ENCODE data around the gene TRIM40. TPM values are rescaled to one million over a fixed set of nuclear protein-coding genes. Genes with fewer than 3 reads are reported as not detected.
"Not testable (repeated sequence)": the region's sequence is repeated elsewhere in the genome, so short reads cannot be mapped to it uniquely, and the experiment has no call there.

TRIM40 gene
- total RNA-seq, 1 donor from 2014 or later = not detected

DNA sequence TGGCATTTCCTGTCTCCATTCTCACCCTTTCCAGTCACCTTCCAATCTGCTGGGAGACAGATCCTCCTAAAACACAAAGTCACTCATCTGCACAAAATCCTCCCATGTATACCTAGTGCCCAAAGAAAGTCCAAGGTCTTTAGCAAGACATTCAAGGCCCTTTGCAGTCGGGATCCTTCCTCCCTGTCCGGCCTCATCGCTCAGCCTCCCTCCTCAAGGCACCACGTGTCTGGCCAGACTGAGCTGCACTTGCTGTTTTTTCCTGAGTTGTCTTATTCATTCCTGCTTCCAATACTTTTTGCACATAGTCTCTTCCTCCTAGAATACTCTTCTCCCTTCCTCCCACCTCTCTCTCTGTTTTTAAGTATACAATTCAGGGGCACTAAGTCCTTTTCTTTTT lies 28.8 kb downstream of the TRIM40 start:
- ChIA-PET POLR2A (no interaction called here), CTCF (no interaction called here)
- no peak for ATAC-seq (ENCODE audit: low read depth)
- intact Hi-C loops (cut with micrococcal nuclease) = no loop called here
- H3K9me3 Mint-ChIP-seq = peaks cover 2% of the 10 kb centered on the region
- H3K27me3 Mint-ChIP-seq = peaks cover 29% of the 10 kb centered on the region
- no peak for DNase-seq
- no peaks in the 10 kb centered on the region for H3K36me3 Mint-ChIP-seq (ENCODE audit: low read depth)
- H3K4me1 Mint-ChIP-seq = no peaks in the 10 kb centered on the region
- no peak overlapping the region for H3K4me3 Mint-ChIP-seq
- H3K27ac Mint-ChIP-seq = no peak overlapping the region
- TF ChIP-seq, protein P1, sequence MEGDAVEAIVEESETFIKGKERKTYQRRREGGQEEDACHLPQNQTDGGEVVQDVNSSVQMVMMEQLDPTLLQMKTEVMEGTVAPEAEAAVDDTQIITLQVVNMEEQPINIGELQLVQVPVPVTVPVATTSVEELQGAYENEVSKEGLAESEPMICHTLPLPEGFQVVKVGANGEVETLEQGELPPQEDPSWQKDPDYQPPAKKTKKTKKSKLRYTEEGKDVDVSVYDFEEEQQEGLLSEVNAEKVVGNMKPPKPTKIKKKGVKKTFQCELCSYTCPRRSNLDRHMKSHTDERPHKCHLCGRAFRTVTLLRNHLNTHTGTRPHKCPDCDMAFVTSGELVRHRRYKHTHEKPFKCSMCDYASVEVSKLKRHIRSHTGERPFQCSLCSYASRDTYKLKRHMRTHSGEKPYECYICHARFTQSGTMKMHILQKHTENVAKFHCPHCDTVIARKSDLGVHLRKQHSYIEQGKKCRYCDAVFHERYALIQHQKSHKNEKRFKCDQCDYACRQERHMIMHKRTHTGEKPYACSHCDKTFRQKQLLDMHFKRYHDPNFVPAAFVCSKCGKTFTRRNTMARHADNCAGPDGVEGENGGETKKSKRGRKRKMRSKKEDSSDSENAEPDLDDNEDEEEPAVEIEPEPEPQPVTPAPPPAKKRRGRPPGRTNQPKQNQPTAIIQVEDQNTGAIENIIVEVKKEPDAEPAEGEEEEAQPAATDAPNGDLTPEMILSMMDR (IDR thresholded peaks at IDR 0.05) = no peak

DNA sequence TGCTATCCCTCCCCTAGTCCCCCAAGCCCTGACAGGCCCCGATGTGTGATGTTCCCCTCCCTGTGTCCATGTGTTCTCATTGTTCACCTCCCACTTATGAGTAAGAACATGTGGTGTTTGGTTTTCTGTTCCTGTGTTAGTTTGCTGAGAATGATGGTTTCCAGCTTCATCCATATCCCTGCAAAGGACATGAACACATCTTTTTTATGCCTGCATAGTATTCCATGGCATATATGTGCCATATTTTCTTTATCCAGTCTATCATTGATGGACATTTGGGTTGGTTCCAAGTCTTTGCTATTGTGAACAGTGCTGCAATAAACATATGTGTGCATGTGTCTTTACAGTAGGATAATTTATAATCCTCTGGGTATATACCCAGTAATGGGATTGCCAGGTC lies 29.3 kb downstream of the TRIM40 start:
- CTCF ChIA-PET; H3K4me3 Mint-ChIP-seq; H3K4me1 Mint-ChIP-seq; H3K36me3 Mint-ChIP-seq (ENCODE audit: low read depth); H3K27ac Mint-ChIP-seq; H3K9me3 Mint-ChIP-seq; ATAC-seq (ENCODE audit: low read depth); POLR2A ChIA-PET; intact Hi-C loops (cut with micrococcal nuclease); DNase-seq: not testable (repeated sequence)
- peaks cover 35% of the 10 kb centered on the region for H3K27me3 Mint-ChIP-seq

DNA sequence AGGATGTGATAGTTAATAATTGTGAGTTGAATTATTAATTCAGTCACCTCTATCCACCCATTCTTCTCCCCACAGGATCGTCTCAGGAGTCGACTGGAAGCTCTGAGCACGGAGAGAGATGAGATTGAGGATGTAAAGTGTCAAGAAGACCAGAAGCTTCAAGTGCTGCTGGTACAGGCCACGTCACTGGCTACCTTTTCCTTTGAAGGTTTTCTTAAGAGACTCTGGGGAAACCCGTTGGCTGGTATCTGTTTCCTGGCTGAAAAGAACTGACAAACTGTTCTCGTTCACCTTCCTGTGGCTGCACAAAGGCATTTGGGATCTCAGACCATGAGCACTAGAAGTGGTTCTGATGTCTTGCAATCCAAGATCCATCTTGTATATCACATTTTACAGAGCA lies 31.2 kb downstream of the TRIM40 start:
- no peak for DNase-seq
- peaks cover 8% of the 10 kb centered on the region for H3K4me1 Mint-ChIP-seq
- no peak overlapping the region for H3K4me3 Mint-ChIP-seq
- intact Hi-C loops (cut with micrococcal nuclease) = no loop called here
- peaks cover 2% of the 10 kb centered on the region for H3K9me3 Mint-ChIP-seq
- peaks cover 45% of the 10 kb centered on the region for H3K27me3 Mint-ChIP-seq
- ChIA-PET CTCF (interaction anchor here (2.1 kb wide), 1 partner anchor 36 kb away, joined by 5 read pairs; no protein-coding TSS in a partner anchor), POLR2A (no interaction called here)
- TF ChIP-seq, protein P1 (IDR thresholded peaks at IDR 0.05) = no peak
- no peak for ATAC-seq (ENCODE audit: low read depth)
- no peaks in the 10 kb centered on the region for H3K36me3 Mint-ChIP-seq (ENCODE audit: low read depth)
- no peak overlapping the region for H3K27ac Mint-ChIP-seq

DNA sequence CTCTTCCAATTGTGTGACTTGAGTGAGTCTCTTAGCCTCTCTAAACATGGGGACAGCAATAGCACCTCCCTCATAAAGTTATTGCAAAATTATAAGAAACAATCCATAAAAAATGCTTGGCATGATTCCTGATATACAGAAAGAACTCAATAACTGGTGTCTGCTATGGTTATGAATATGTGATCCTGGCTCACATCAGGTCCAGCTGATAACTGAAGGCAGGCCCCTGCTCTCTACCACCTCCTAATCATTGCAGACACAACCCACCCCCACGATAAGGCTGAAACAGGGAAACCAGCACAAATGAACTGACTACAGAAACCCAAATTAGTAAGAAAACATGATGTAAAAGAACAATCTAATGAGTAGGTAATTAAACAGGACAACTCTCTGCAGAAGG lies 32.8 kb downstream of the TRIM40 start:
- TF ChIP-seq, protein P1 (IDR thresholded peaks at IDR 0.05) = no peak
- peaks cover 52% of the 10 kb centered on the region for H3K27me3 Mint-ChIP-seq
- intact Hi-C loops (cut with micrococcal nuclease) = no loop called here

DNA sequence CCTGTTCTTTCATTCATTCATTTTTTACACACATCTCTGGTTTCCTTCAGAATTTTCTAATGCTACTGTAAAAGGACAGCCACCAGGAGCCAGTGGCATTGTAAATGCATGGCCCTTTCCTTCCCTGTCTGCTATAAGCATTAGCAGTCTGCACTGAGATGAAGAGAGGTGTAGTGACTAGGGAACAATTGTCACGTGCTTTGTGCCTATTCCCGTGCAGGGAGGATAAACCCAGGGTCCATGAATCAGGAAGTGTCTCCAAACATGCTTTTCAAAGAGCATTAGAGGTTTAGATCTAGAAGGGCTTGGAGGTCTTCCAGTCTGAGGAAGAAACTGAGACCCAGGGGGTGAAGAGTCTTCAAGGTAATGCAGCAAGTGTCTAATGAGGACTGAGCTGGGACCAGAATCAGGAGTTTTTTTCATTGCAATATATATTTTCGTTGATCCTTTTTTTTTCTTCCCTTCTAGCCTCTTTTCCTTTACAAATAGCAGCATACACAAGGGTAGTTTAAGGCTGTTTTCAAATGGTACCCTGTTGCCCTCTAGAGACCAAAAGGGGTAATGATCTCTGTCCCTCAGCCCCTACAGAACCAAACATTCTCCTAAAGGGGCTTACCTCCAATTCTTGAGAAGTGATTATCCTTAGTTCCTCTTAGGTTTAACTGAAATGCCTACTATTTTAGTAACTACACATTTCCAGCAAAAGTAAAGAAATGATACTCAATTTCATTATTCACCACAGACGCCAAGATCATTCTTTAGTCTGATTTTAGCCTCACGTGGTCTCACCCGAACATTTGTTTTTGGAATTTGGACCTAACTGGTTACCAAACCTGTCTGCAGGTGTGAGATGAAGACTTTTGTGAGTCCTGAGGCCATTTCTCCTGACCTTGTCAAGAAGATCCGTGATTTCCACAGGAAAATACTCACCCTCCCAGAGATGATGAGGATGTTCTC lies 34.0 kb downstream of the TRIM40 start:
- Mint-ChIP-seq H3K4me1 (peaks cover 8% of the 10 kb centered on the region), H3K9me3 (peaks cover 2% of the 10 kb centered on the region), H3K36me3 (ENCODE audit: low read depth) (no peaks in the 10 kb centered on the region), H3K27me3 (peaks cover 52% of the 10 kb centered on the region), H3K27ac (no peak overlapping the region), H3K4me3 (no peak overlapping the region)
- no peak for DNase-seq
- intact Hi-C loops (cut with micrococcal nuclease) = loop anchor here (1.0 to 2.0 kb wide), 2 partner anchors 67 to 321 kb away; no protein-coding TSS in a partner anchor
- ChIA-PET POLR2A (no interaction called here), CTCF (no interaction called here)
- TF ChIP-seq, protein P1 (IDR thresholded peaks at IDR 0.05) = no peak
- ATAC-seq (ENCODE audit: low read depth) = peak; percentile 71

More for the DNA sequence above, 32.8 kb downstream of the TRIM40 start:
- ATAC-seq (ENCODE audit: low read depth) = no peak
- Mint-ChIP-seq H3K36me3 (ENCODE audit: low read depth) (no peaks in the 10 kb centered on the region), H3K4me3 (no peak overlapping the region), H3K4me1 (peaks cover 8% of the 10 kb centered on the region), H3K27ac (no peak overlapping the region), H3K9me3 (peaks cover 2% of the 10 kb centered on the region)
- DNase-seq = no peak
- ChIA-PET CTCF (no interaction called here), POLR2A (no interaction called here)
